Tibial nerve (tissue), 4 donors: Measurements from ENCODE around the gene PPARGC1A. TPM values are rescaled to one million over a fixed set of nuclear protein-coding genes. Genes with fewer than 3 reads are reported as not detected.

Experiments used
- DNase-seq, 2 donors: peaks; one replicate each; pipeline ENCODE4 v3.0.0-alpha.2; 2019; ENCODE audit warnings: low spot score in 2 of 2
- H3K27ac ChIP-seq, 4 donors: fragments of 200-600 bp; sonication (generic) in 3 of 4; one replicate each; pipeline ENCODE4 v1.5.1; 2017 to 2019; ENCODE audit warnings: mild to moderate bottlenecking in 1 of 4
- H3K27me3 ChIP-seq, 2 donors: fragments of 200-600 bp; sonication (generic) in 1 of 2; one replicate each; pipeline versions ENCODE4 v1.5.1 to v1.6.0; 2017 to 2019
- H3K36me3 ChIP-seq, 3 donors: fragments of 200-600 bp; sonication (generic); one replicate each; pipeline ENCODE4 v1.5.1; 2018 to 2019
- H3K4me1 ChIP-seq, 4 donors: fragments of 200-600 bp; sonication (generic) in 3 of 4; one replicate each; pipeline ENCODE4 v1.5.1; 2017 to 2019
- H3K4me3 ChIP-seq, 4 donors: fragments of 200-600 bp; sonication (generic) in 3 of 4; one replicate each; pipeline ENCODE4 v1.5.1; 2017 to 2019; ENCODE audit warnings: mild to moderate bottlenecking in 1 of 4, moderate library complexity in 1 of 4
- H3K9me3 ChIP-seq, 4 donors: fragments of 200-600 bp; sonication (generic) in 3 of 4; one replicate each; pipeline ENCODE4 v1.5.1; 2017 to 2019
- CTCF ChIP-seq, 5 experiments: fragments of 200-600 bp in 3 of 5; fragments of 450-650 bp in 2 of 5; sonication (generic) in 3 of 5; IDR thresholded peaks; one replicate each; pipeline ENCODE4 v1.5.1; 2016 to 2019; ENCODE audit warnings: antibody characterized with exemption in 5 of 5, mild to moderate bottlenecking in 3 of 5, moderate library complexity in 2 of 5
- EP300 ChIP-seq, 2 donors: sonication (generic); formaldehyde crosslinking; IDR thresholded peaks; one replicate each; pipeline ENCODE4 v1.6.1; 2017; ENCODE audit warnings: antibody characterized with exemption in 2 of 2, mild to moderate bottlenecking in 1 of 2
- POLR2A ChIP-seq, 2 donors: fragments of 450-650 bp; IDR thresholded peaks; one replicate each; pipeline ENCODE4 v1.6.1; 2017; ENCODE audit warnings: antibody characterized with exemption in 2 of 2, mild to moderate bottlenecking in 2 of 2, moderate library complexity in 2 of 2
- WGBS, 2 donors: methylation state at CpG; one replicate each; pipeline ENCODE4 v1.1.5; 2018; 5-methylcytosine and 5-hydroxymethylcytosine counted together
- total RNA-seq, 4 donors: library from RNA; depleted of rRNA; stranded (reverse); fragments of >200 nt; gene quantifications; one replicate each; pipeline ENCODE4 v1.1.0, GENCODE V29; 2016

The PPARGC1A gene
- total RNA-seq, 4 donors from 2014 or later = 4.6 to 14.7 (median 6.8) TPM

GRCh38 chr4:23762551-23762950 lies 127.3 kb downstream of the PPARGC1A start:
- Histone ChIP-seq H3K4me1 (no peaks in the 10 kb centered on the region), H3K27me3 (no peaks in the 10 kb centered on the region), H3K4me3 (no peak overlapping the region), H3K36me3 (no peaks in the 10 kb centered on the region), H3K27ac (no peak overlapping the region), H3K9me3 (no peaks in the 10 kb centered on the region)
- WGBS, 2 donors = 90 to 91% methylated on average over 2 of the region's 2 CpGs
- no peak for DNase-seq
- no peak for TF ChIP-seq CTCF (IDR thresholded peaks at IDR 0.05)
- TF ChIP-seq POLR2A (IDR thresholded peaks at IDR 0.05) = no peak
- no peak for TF ChIP-seq EP300 (IDR thresholded peaks at IDR 0.05)

GRCh38 chr4:23759066-23759465 lies 130.8 kb downstream of the PPARGC1A start:
- Histone ChIP-seq H3K9me3 (no peaks in the 10 kb centered on the region), H3K27me3 (no peaks in the 10 kb centered on the region), H3K4me3 (no peak overlapping the region), H3K36me3 (no peaks in the 10 kb centered on the region), H3K4me1 (no peaks in the 10 kb centered on the region), H3K27ac (no peak overlapping the region)
- no peak for DNase-seq
- TF ChIP-seq CTCF (IDR thresholded peaks at IDR 0.05) (no peak), POLR2A (IDR thresholded peaks at IDR 0.05) (no peak)
- 47 to 49% methylated on average over 2 of the region's 2 CpGs for WGBS, 2 donors

- H3K4me1 ChIP-seq = no peaks in the 10 kb centered on the region
- TF ChIP-seq EP300 (IDR thresholded peaks at IDR 0.05) = no peak
- TF ChIP-seq CTCF (IDR thresholded peaks at IDR 0.05) = no peak
- TF ChIP-seq POLR2A (IDR thresholded peaks at IDR 0.05) = no peak
- H3K27me3 ChIP-seq = no peaks in the 10 kb centered on the region
- no peaks in the 10 kb centered on the region for H3K9me3 ChIP-seq
- no peak overlapping the region for H3K27ac ChIP-seq
- WGBS, 2 donors = 96 to 97% methylated on average over 1 of the region's 1 CpG
- DNase-seq = no peak
- no peaks in the 10 kb centered on the region for H3K36me3 ChIP-seq
- H3K4me3 ChIP-seq = no peak overlapping the region
These were observed 135.2 kb downstream of the PPARGC1A start for GRCh38 chr4:23754688-23755087.

GRCh38 chr4:23750125-23750524 lies 139.7 kb downstream of the PPARGC1A start:
- DNase-seq = no peak
- Histone ChIP-seq H3K4me3 (no peak overlapping the region), H3K27me3 (no peaks in the 10 kb centered on the region), H3K27ac (no peak overlapping the region), H3K9me3 (no peaks in the 10 kb centered on the region), H3K4me1 (no peaks in the 10 kb centered on the region), H3K36me3 (no peaks in the 10 kb centered on the region)
- 92 to 94% methylated on average over 2 of the region's 2 CpGs for WGBS, 2 donors
- TF ChIP-seq CTCF (IDR thresholded peaks at IDR 0.05) (no peak), POLR2A (IDR thresholded peaks at IDR 0.05) (no peak), EP300 (IDR thresholded peaks at IDR 0.05) (no peak)

- H3K27me3 ChIP-seq = no peaks in the 10 kb centered on the region
- no peak overlapping the region for H3K27ac ChIP-seq
- 22 to 33% methylated on average over 2 of the region's 2 CpGs for WGBS, 2 donors
- TF ChIP-seq POLR2A (IDR thresholded peaks at IDR 0.05) = no peak
- TF ChIP-seq CTCF (IDR thresholded peaks at IDR 0.05) = no peak
- TF ChIP-seq EP300 (IDR thresholded peaks at IDR 0.05) = no peak
- H3K4me3 ChIP-seq = no peak overlapping the region
- H3K36me3 ChIP-seq = no peaks in the 10 kb centered on the region
- no peaks in the 10 kb centered on the region for H3K4me1 ChIP-seq
- H3K9me3 ChIP-seq = no peaks in the 10 kb centered on the region
- no peak for DNase-seq
These were observed 142.5 kb downstream of the PPARGC1A start for GRCh38 chr4:23747281-23747735.
